HG02970 (cell line): Measurements from ENCODE around the gene TMCC3.

Experiments
- ATAC-seq: cut with Tn5 transposase; IDR thresholded peaks from one replicate; pipeline ENCODE4 v1.9.1; 2021; ENCODE audit warnings: mild to moderate bottlenecking, moderate library complexity, moderate number of reproducible peaks; ENCODE audit not compliant: unreplicated experiment, low FRiP score

TMCC3 gene

DNA sequence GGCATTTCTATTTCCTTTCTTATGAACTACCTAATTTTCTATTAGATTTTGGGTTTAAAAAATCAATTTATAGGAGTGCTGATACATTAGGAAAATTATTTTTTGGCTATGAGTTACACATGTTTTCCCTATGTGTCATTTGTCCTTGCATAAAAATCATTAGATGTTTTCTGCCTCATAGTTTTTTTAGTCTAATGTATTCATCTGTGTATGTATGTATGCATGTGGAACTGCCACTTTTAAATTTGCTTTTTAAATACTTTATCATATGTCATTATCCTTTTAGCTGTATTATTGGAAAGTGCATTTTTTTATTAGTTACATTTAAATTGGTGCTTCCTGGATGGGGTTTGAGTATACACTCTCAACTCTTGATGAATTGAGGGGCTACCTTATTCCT lies 112.0 kb downstream of the TMCC3 start:
- no peak for ATAC-seq

DNA sequence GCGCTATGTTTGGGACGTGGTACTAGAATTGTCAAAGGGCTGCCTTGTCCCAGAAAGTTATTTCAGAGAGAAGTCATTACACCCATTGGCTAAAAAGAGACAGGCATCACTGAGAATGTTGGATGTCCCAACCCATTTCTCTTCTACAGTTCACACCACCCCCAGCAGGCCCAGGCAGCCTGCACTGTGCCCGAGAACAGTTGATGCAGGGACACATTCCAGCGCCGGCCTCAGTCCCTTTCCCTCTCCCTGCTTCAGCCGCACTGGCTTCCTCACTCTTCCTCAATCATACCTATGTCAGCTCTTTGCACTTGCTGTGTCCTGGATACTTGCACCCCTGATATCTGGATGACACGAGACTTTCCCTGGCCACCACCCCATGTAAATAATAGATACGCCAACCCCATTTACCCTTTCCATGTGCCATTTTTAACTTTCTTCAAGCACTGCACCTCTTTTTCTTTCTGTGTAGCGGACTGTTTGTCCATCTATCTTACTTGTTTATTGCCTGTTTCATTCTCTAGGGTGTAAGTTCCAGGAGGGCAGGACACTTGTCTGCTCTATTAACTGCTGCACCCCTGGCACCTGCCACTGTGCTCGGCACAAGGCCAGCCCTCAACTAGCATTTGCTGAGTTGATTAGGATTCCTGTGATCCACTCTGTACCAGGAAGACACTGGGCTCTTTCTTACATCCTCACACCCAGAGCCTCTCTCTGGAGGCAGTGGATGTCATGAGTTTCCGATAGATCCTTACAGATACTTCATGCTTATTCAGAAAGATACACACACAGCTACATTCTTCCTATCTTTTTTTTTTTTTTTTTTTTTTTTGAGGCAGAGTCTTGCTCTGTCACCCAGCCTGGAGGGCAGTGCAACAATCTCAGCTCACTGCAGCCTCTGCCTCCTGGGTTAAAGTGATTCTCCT lies 114.1 kb downstream of the TMCC3 start:
- no peak for ATAC-seq

DNA sequence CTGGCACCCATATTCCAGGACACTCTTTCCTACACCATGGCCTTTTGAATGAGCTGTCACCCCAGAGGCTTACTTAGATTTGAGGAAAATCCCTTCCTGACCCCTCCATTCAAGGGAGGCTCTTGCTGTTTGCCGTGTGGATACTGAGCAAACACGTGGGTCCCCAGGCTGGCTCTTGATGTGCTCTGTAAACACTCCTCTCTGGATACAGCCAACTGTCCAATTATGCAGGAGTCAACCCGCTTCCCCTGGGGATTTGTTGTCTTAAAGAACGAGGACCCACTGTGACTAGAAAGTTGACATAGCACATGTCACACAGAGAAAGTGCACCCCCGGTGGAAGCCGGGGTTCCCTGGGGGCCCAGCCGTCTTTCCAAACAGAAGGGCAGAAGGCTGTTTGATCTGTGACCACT lies 114.8 kb downstream of the TMCC3 start:
- no peak for ATAC-seq

DNA sequence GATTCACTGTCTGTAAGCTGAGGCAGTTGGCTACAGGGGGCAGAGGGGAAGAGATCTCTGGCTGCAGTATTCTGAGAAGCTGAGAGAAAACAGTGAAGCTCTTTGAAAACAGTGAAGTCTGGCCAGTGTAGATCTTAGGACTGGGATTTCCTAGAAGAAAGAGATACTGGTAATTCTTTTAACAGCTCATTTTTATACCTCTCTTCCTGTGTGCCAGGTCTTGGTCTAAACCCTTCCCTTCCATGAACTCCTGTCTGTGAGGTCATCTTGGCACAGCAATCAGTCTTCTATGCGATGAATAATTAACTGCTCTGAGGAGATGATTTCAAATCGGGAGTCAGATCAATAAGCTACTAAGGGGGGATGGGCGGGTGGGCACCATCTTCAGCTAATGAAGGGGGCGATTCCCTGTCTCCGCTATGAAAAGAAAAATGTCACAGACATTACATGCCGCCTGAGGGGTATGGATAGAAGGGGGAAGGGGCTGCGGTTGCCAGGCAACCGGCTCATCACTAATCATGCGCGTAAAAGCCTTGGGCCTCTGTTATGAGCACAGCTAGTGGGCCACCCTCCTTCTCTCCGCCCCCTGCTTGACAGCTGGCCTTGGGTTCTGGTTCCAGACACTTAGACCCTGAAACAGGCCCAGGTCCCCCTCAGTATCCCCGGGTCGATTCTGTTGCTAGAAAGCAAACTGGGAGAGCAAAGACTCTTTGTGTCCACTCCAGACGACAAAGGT lies 115.4 kb downstream of the TMCC3 start:
- no peak for ATAC-seq

DNA sequence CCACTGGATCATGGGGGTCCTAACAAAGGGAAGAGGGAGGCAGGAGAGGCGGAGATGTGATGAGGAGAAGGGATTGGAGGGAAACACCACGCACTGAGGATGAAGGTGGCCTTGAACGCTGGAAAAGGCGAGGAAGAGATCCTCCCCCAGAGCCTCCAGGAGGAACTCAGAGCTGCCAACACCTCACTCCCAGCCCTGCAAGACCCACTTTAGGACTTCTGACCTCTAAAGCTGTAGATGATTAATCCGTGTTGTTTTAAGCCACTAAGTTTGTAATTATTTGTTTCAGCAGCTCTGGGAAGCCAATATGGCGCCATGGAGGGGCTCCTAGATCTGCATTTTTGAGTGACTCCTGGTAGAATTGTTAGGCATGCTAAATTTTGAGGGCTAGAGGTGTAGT lies 116.1 kb downstream of the TMCC3 start:
- no peak for ATAC-seq

DNA sequence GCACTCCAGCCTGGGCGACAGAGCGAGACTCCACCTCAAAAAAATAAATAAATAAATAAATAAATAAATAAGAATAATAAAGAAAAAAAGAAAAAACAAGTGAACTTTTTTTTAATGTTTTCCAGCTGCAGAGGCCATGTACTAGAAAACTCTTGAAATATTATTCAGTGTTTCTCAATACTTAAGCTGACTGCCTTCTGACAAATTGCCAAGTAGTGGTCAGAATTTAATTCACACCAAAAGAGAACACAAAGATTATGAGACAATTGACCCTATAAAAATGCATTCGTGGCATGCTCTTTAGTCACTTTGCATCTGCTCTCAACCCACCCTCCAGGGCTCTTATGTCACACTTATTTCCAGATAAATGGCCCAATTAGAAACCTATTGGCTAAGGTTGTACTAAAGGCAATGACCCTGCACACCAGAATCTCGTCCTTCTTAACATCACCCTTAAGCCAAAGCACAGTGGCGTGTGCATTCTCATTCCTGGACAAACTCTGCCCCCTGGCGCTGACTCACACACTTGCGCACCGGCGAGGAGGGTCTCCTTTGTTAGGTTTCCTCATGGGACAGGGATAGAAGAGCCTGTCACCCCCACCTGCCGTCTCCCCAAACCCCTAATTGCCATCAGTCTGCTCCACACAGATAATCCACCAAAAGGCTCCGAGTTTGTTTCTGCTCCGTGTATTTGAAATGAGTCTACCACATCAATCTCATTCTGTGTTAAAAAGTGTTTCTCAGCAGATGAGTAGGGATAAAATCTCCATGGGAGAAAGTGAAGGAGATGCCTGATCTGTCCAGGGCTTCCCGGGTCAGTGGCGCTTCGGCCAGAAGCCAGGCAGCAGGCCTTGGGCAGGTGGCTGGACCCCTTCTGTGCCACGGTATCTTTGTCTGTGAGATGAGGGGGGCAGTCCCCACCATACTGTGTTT lies 117.6 kb downstream of the TMCC3 start:
- ATAC-seq: no peak

DNA sequence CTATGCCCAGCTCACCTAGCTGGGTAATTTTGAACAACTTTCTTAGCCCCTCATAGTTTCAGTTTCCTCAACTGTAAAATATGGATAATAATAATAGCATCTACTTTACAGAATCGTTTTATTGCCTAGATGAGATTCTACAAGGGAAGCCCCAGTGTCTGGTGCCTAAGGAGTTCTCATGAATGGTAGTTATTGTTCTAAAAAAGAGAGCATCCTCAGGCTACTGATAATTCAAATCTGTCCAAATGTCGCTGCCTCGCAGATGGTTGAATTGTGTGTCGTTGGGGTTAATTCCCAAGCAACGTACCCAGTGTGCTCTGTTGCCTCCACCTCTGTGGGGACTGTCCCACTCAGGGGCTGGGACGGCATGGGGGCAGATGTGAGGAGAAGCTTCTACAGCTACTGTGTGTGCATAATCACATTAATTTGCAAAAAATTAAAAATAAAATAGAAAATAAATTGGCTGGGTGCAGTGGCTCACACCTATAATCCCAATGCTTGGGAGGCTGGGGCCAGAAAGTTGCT lies 119.1 kb downstream of the TMCC3 start:
- no peak for ATAC-seq

DNA sequence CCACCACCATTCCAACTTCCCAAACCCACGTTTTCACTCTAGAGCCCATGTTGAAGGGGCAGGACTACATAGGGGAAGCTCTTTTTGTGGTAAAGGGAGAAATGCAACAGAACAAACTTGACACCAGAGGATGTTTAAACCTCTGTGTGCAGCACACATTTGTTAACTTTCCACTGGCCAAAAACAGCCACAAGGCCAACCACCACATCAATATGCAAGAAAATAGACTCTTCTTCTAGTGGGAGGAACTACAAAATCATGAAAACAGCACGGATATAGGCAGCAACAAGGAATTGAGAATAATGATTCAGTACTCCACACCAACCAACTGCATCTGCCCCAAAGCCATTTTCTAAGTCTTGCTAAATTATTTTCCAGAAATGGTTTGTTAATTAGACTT lies 124.4 kb downstream of the TMCC3 start:
- no peak for ATAC-seq
